ENCODE measurements around the gene ETS2.

DNA sequence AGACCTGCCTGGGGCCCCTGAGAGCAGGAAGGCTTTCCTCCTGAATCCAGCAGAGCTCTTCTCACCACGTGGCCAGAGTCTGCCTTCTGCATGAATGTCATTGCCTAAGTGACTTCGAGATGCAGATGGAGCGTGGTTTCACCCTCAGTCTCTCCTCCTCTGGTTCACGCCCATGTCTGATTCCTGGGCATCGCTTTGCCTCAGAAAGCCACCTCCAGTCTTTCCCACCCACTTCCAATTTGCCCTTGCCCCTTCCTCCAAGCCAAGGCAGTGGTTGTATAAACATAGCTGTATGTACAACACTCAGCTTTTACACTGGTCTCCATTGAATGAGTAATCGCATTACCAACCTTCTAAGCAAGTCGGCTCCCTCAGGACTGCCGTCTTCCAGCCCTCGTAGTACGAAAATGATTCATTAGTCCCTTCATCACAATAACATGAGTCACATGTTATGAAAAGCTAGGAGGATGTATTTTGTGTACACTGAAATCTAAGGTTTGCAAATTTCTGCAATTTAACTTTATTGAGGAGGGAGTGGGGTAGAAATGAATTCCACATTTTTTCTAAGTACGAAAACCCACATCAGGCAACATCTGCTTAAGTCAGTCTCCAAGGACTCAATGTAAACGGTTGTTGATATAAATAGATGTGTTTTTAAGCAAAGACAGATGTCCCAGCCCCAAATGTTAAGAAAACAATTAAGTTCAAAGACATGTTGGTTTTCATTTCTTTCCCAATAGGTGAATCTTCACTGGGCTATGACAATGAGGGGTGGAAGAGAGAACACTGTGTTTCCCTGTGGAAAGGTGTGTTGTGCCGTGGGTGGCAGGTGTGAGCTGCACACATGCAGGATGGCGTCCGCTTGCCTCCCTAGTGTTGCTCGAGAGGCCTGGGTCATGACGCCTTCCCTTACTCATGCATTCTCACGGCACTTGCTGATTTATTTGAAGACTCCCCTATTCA is 32.3 kb upstream of the ETS2 start:
- TF ChIP-seq BACH2 (CRISPR knock-in tag; IDR thresholded peaks at IDR 0.05; ENCODE audit: borderline replicate concordance) (no peak), OSR1 (CRISPR knock-in tag; IDR thresholded peaks at IDR 0.05) (no peak), ZNF70 (CRISPR knock-in tag; IDR thresholded peaks at IDR 0.05) (no peak), ESRRG (CRISPR knock-in tag; IDR thresholded peaks at IDR 0.05) (no peak), TCF4 (CRISPR knock-in tag; IDR thresholded peaks at IDR 0.05; ENCODE audit: borderline replicate concordance) (no peak), RARB (CRISPR knock-in tag; IDR thresholded peaks at IDR 0.05) (0 out of 2 replicates have a peak, but pooled peaks have one; percentile 41), ZC3H10 (CRISPR knock-in tag; IDR thresholded peaks at IDR 0.05) (no peak), POU6F1 (CRISPR knock-in tag; IDR thresholded peaks at IDR 0.05; ENCODE audit: borderline replicate concordance, low read depth) (no peak), ARNTL (CRISPR knock-in tag; IDR thresholded peaks at IDR 0.05; ENCODE audit: borderline replicate concordance, low read depth) (no peak), ZFP30 (CRISPR knock-in tag; IDR thresholded peaks at IDR 0.05) (no peak), ZNF565 (CRISPR knock-in tag; conservative IDR thresholded peaks at IDR 0.05; ENCODE audit: low read depth) (no peak)
- TF ChIP-seq, protein P1, sequence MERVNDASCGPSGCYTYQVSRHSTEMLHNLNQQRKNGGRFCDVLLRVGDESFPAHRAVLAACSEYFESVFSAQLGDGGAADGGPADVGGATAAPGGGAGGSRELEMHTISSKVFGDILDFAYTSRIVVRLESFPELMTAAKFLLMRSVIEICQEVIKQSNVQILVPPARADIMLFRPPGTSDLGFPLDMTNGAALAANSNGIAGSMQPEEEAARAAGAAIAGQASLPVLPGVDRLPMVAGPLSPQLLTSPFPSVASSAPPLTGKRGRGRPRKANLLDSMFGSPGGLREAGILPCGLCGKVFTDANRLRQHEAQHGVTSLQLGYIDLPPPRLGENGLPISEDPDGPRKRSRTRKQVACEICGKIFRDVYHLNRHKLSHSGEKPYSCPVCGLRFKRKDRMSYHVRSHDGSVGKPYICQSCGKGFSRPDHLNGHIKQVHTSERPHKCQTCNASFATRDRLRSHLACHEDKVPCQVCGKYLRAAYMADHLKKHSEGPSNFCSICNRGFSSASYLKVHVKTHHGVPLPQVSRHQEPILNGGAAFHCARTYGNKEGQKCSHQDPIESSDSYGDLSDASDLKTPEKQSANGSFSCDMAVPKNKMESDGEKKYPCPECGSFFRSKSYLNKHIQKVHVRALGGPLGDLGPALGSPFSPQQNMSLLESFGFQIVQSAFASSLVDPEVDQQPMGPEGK (CRISPR knock-in tag; IDR thresholded peaks at IDR 0.05; ENCODE audit: borderline replicate concordance) = no peak

All from SK-N-SH treated with all-trans-retinoic acid at 6 μM for 48 hours (cell line).